Astrocyte of the spinal cord (primary cell): ENCODE measurements around the gene SLC22A3.

Experiments
- DNase-seq: peaks from one replicate; pipeline ENCODE4 v3.0.0; 2011; ENCODE audit warnings: low read depth, low spot score
- H3K4me3 ChIP-seq: 2 replicates; pipeline ENCODE4 v1.5.1; 2011; ENCODE audit warnings: low read depth, mild to moderate bottlenecking, low read length, moderate library complexity
- in situ Hi-C: cut with HindIII; loops from 2 replicates; pipeline ENCODE4 v1.10.0; 2017; ENCODE audit warnings: low sequenced_read_pairs
- TF ChIP-seq, protein P1 (sequence below): IDR thresholded peaks from 2 replicates; pipeline ENCODE4 v1.5.1; 2012; ENCODE audit warnings: low read depth, mild to moderate bottlenecking, low read length, inconsistent platforms

Gene SLC22A3

GRCh38 chr6:160305926-160306713 is 42.1 kb upstream of the SLC22A3 start:
- no peak overlapping the region for H3K4me3 ChIP-seq
- DNase-seq = no peak
- TF ChIP-seq, protein P1, sequence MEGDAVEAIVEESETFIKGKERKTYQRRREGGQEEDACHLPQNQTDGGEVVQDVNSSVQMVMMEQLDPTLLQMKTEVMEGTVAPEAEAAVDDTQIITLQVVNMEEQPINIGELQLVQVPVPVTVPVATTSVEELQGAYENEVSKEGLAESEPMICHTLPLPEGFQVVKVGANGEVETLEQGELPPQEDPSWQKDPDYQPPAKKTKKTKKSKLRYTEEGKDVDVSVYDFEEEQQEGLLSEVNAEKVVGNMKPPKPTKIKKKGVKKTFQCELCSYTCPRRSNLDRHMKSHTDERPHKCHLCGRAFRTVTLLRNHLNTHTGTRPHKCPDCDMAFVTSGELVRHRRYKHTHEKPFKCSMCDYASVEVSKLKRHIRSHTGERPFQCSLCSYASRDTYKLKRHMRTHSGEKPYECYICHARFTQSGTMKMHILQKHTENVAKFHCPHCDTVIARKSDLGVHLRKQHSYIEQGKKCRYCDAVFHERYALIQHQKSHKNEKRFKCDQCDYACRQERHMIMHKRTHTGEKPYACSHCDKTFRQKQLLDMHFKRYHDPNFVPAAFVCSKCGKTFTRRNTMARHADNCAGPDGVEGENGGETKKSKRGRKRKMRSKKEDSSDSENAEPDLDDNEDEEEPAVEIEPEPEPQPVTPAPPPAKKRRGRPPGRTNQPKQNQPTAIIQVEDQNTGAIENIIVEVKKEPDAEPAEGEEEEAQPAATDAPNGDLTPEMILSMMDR = no peak
- in situ Hi-C loops = no loop called here

DNA sequence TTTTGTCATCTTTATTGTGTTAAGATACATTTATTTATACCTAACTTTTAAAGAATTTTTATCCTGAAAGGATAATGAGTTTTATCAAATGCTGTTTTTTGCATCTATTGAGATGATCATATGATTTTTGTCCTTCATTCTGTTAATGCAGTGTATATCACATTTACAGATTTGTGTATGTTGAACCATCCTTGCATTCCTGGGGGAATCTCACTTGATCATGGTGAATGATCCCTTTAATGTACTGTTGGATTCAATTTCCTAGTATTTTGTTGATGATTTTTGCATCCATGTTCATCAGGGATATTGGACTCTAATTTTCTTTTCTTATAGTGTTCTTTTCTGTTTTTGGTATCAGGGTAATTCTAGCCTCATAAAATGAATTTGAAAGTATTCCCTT is 38.5 kb upstream of the SLC22A3 start:
- DNase-seq = no peak
- in situ Hi-C loops = no loop called here
- TF ChIP-seq, protein P1 = no peak
- no peak overlapping the region for H3K4me3 ChIP-seq

DNA sequence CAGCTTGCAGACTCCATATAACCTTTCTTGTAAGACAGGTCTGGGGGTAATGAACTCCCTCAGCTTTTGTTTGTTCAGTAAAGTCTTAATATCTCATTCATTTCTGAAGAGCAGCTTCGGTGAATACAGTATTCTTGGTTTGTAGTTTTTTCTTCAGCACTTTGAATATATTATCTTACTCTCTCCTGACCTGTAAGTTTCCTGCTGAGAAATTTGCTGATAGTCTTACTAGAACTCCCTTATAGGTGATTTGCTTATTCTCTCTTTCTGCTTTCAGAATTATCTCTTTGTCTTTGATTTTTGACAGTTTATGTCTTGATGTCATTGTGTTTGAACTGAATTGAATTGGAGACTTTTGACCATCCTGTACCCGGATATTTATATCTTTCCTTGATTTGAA is 35.3 kb upstream of the SLC22A3 start:
- in situ Hi-C loops = no loop called here
- DNase-seq = no peak
- H3K4me3 ChIP-seq = no peak overlapping the region
- TF ChIP-seq, protein P1 = no peak

GRCh38 chr6:160315310-160315709 is 32.9 kb upstream of the SLC22A3 start:
- no peak for DNase-seq
- H3K4me3 ChIP-seq = no peak overlapping the region
- in situ Hi-C loops = no loop called here
- TF ChIP-seq, protein P1 = no peak

DNA sequence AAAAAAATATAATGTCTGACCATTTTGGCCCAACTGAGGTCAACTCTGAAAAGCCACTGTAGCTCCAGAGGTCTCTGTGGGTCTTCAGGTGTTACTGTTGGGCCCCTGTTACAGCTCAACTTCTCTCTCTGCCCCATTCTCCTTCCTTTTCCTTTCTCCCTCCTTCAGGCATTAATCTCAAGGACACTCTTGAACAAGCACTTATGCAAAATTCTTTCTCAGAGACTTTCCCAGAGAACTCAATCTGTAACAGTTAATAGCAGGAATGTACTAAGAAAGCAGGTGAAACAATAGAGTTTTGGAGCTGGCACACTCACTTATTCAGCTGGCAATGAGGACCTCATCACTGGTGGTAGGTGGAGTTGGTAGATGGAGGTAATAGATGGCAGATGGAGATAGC is 31.9 kb upstream of the SLC22A3 start:
- in situ Hi-C loops = no loop called here
- TF ChIP-seq, protein P1 = no peak

DNA sequence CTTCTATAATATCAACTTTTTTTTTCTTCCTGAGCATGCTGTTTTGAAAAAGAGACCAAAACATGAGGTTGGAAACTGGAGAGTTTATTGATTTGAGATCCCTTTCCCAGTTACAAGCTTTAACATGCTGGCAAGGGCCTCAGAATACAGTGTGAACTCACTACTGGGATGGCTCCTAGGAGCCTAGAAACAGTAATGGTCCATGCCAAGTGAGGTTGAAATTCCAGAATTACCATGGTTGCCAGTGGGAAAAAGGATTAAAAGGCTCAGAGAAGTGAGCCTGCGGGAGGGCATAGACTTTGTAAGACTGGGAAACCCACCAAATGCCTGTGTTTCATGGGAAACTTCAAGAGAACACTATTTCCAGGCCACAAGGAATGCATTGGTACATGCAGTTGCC is 28.9 kb upstream of the SLC22A3 start:
- in situ Hi-C loops = no loop called here
- H3K4me3 ChIP-seq = no peak overlapping the region
- no peak for DNase-seq
- TF ChIP-seq, protein P1 = no peak

More for the DNA sequence above, 31.9 kb upstream of the SLC22A3 start:
- DNase-seq = no peak
- H3K4me3 ChIP-seq = no peak overlapping the region
